Left lung (tissue), 10 donors: ENCODE data around the gene TMPRSS12. TPM values are rescaled to one million over a fixed set of nuclear protein-coding genes. Genes with fewer than 3 reads are reported as not detected.
"Not testable (repeated sequence)": the region's sequence is repeated elsewhere in the genome, so short reads cannot be mapped to it uniquely, and the experiment has no call there.

Experiments
- ATAC-seq: fragments of 200-7000 bp; cut with Tn5 transposase; one replicate; pipeline ENCODE4 v1.9.1; 2020; ENCODE audit warnings: moderate library complexity
- DNase-seq, 4 donors: peaks; one replicate each; pipeline ENCODE4 v3.0.0-alpha.2; 2013 to 2020
- H3K27ac ChIP-seq, 2 donors: fragments of 200-600 bp; sonication (generic) in 1 of 2; one replicate each; pipeline versions ENCODE4 v1.5.0 to v1.8.0; 2020 to 2021
- H3K27me3 ChIP-seq, 2 donors: fragments of 200-600 bp; sonication (generic) in 1 of 2; one replicate each; pipeline versions ENCODE4 v1.5.0 to v1.8.0; 2020 to 2021
- H3K36me3 ChIP-seq, 2 donors: fragments of 200-600 bp; sonication (generic) in 1 of 2; one replicate each; pipeline versions ENCODE4 v1.5.0 to v1.8.0; 2020 to 2021
- H3K4me1 ChIP-seq, 2 donors: fragments of 200-600 bp; one replicate each; pipeline ENCODE4 v1.8.0; 2021
- H3K4me3 ChIP-seq, 2 donors: fragments of 200-600 bp; sonication (generic) in 1 of 2; one replicate each; pipeline versions ENCODE4 v1.5.0 to v1.8.0; 2020 to 2021; ENCODE audit warnings: mild to moderate bottlenecking in 1 of 2
- H3K9me3 ChIP-seq, 2 donors: fragments of 200-600 bp; sonication (generic) in 1 of 2; one replicate each; pipeline versions ENCODE4 v1.5.0 to v1.8.0; 2020 to 2021
- CTCF ChIP-seq, 2 donors: fragments of 200-600 bp; sonication (generic) in 1 of 2; IDR thresholded peaks; one replicate each; pipeline versions ENCODE4 v1.5.0 to v1.8.0; 2021; ENCODE audit warnings: antibody characterized with exemption in 2 of 2
- intact Hi-C, 2 donors: fragments of 100-400 bp; cut with DNase I; formaldehyde crosslinking; loops; one replicate each; pipeline versions ENCODE4 v1.11.2 to v1.14.2; 2022
- polyA plus RNA-seq, 6 donors: library from polyadenylated mRNA; unstranded; fragments of 120-200 nt; gene quantifications; one replicate each; pipeline ENCODE4 v1.2.1, GENCODE V29; 2013; ENCODE audit not compliant: insufficient read length in 6 of 6
- total RNA-seq, 2 donors: library from RNA; stranded (reverse); fragmentation: NEBNext Ultra II Directional; extraction: Animal tissue kit (Norgen Biotek cat#: 25700); gene quantifications; one replicate each; pipeline ENCODE4 v1.2.1, GENCODE V29; 2021
- donor health status: DM: no; HTN: yes; CAD: no.
- donor health status: DM: no; HTN: no; CAD: no.

TMPRSS12 gene
- total and polyA plus RNA-seq, 8 donors = 0.06 to 0.12 (median 0.08) TPM; not detected in 4

GRCh38 chr12:50924439-50925341 is 82.0 kb downstream of the TMPRSS12 start:
- ATAC-seq = peak; percentile 89
- no peaks in the 10 kb centered on the region for H3K27me3 ChIP-seq
- H3K4me3 ChIP-seq = peak overlapping the region; percentile 54 to 78
- H3K4me1 ChIP-seq = peaks cover 18 to 62% of the 10 kb centered on the region in 2 donors
- no peaks in the 10 kb centered on the region for H3K9me3 ChIP-seq
- TF ChIP-seq CTCF (IDR thresholded peaks at IDR 0.05) = no peak
- intact Hi-C loops = no loop called here
- peak in 3 of 4 donors; percentile 90 to 96 (median 96) for DNase-seq
- peaks cover 0 to 2% of the 10 kb centered on the region in 2 donors for H3K36me3 ChIP-seq
- H3K27ac ChIP-seq = peak overlapping the region; percentile 89 to 92

- H3K27ac ChIP-seq = peak overlapping the region; percentile 89 to 92
- H3K27me3 ChIP-seq = no peaks in the 10 kb centered on the region
- no peaks in the 10 kb centered on the region for H3K9me3 ChIP-seq
- ATAC-seq = peak; percentile 37
- intact Hi-C loops = no loop called here
- no peak for DNase-seq
- H3K4me3 ChIP-seq = peak overlapping the region; percentile 54 to 78
- TF ChIP-seq CTCF (IDR thresholded peaks at IDR 0.05) = no peak
- peaks cover 0 to 9% of the 10 kb centered on the region in 2 donors for H3K36me3 ChIP-seq
- peaks cover 18 to 64% of the 10 kb centered on the region in 2 donors for H3K4me1 ChIP-seq
Measured at GRCh38 chr12:50925342-50925651, 82.6 kb downstream of the TMPRSS12 start.

GRCh38 chr12:50925920-50926319 is 83.2 kb downstream of the TMPRSS12 start:
- no peak for DNase-seq
- Histone ChIP-seq H3K4me3 (peak overlapping the region; percentile 54 to 78), H3K4me1 (peaks cover 18 to 68% of the 10 kb centered on the region in 2 donors), H3K27me3 (no peaks in the 10 kb centered on the region), H3K27ac (peak overlapping the region; percentile 89 to 92), H3K9me3 (no peaks in the 10 kb centered on the region), H3K36me3 (peaks cover 0 to 14% of the 10 kb centered on the region in 2 donors)
- intact Hi-C loops = no loop called here
- TF ChIP-seq CTCF (IDR thresholded peaks at IDR 0.05) = no peak
- no peak for ATAC-seq

GRCh38 chr12:50926415-50926814 is 83.7 kb downstream of the TMPRSS12 start:
- Histone ChIP-seq H3K27ac (peak overlapping the region; percentile 89 to 92), H3K9me3 (no peaks in the 10 kb centered on the region), H3K27me3 (no peaks in the 10 kb centered on the region), H3K36me3 (peaks cover 0 to 19% of the 10 kb centered on the region in 2 donors), H3K4me1 (peaks cover 18 to 73% of the 10 kb centered on the region in 2 donors), H3K4me3 (peak overlapping the region; percentile 54 to 78)
- DNase-seq (no peak), ATAC-seq (no peak)
- no peak for TF ChIP-seq CTCF (IDR thresholded peaks at IDR 0.05)
- intact Hi-C loops = no loop called here

GRCh38 chr12:50926932-50927331 is 84.2 kb downstream of the TMPRSS12 start:
- Histone ChIP-seq H3K4me3 (peak overlapping the region; percentile 54 to 78), H3K4me1 (peaks cover 19 to 76% of the 10 kb centered on the region in 2 donors), H3K27ac (peak overlapping the region; percentile 89 to 92), H3K36me3 (peaks cover 0 to 23% of the 10 kb centered on the region in 2 donors)
- DNase-seq, intact Hi-C loops, H3K9me3 ChIP-seq, H3K27me3 ChIP-seq: not testable (repeated sequence)
- peak; percentile 21 for ATAC-seq
